Neural cell (in vitro differentiated cells): ENCODE measurements around the gene CNGA3. TPM values are rescaled to one million over a fixed set of nuclear protein-coding genes. Genes with fewer than 3 reads are reported as not detected.
A peak's percentile ranks its signal among the peaks of the same experiment; 100 is the strongest.
"Not testable (repeated sequence)": the region's sequence is repeated elsewhere in the genome, so short reads cannot be mapped to it uniquely, and the experiment has no call there.

ENCODE experiments used
- H2AFZ ChIP-seq: fragments of 200-600, 300-800 bp; sonication (generic), shearing (Covaris generic); 2 replicates; pipeline ENCODE4 v1.6.0; 2014; ENCODE audit warnings: low read depth, mild to moderate bottlenecking, antibody characterized with exemption, low read length, moderate library complexity
- H3F3A ChIP-seq: fragments of 200-600 bp; shearing (Covaris generic); 2 replicates; pipeline ENCODE4 v1.6.1; 2016; ENCODE audit warnings: mild to moderate bottlenecking, moderate library complexity, mixed read lengths, antibody characterized with exemption, low read length; ENCODE audit not compliant: insufficient read depth, poor library complexity, severe bottlenecking
- H3K27ac ChIP-seq: fragments of 200-600, 300-800 bp; sonication (generic), shearing (Covaris generic); 2 replicates; pipeline ENCODE4 v1.5.1; 2014; ENCODE audit warnings: mild to moderate bottlenecking, low read length, moderate library complexity
- H3K27me3 ChIP-seq: fragments of 300-800, 200-600 bp; sonication (generic), shearing (Covaris generic); 2 replicates; pipeline ENCODE4 v1.6.0; 2014; ENCODE audit warnings: mild to moderate bottlenecking, low read depth, low read length, moderate library complexity; ENCODE audit not compliant: insufficient read depth
- H3K36me3 ChIP-seq: fragments of 300-800, 200-600 bp; sonication (generic), shearing (Covaris generic); 2 replicates; pipeline ENCODE4 v1.5.1; 2014; ENCODE audit warnings: mild to moderate bottlenecking, antibody characterized with exemption, low read length, moderate library complexity; ENCODE audit not compliant: insufficient read depth
- H3K4me2 ChIP-seq: fragments of 300-800, 200-600 bp; sonication (generic), shearing (Covaris generic); 2 replicates; pipeline ENCODE4 v1.6.0; 2014; ENCODE audit warnings: mild to moderate bottlenecking, low read length
- H3K4me3 ChIP-seq: fragments of 300-800, 200-600 bp; sonication (generic), shearing (Covaris generic); 2 replicates; pipeline ENCODE4 v1.5.1; 2014; ENCODE audit warnings: mild to moderate bottlenecking, low read length, moderate library complexity
- H3K79me2 ChIP-seq: fragments of 200-600 bp; shearing (Covaris generic); replicated peaks from 2 replicates; pipeline ENCODE4 v1.6.0; 2014; ENCODE audit warnings: mild to moderate bottlenecking, low read length, moderate library complexity; ENCODE audit not compliant: insufficient read depth
- H3K9ac ChIP-seq: fragments of 300-800, 200-600 bp; sonication (generic), shearing (Covaris generic); 2 replicates; pipeline ENCODE4 v1.6.1; 2016; ENCODE audit warnings: mild to moderate bottlenecking, low read length, mixed read lengths
- H3K9me2 ChIP-seq: fragments of 200-600 bp; shearing (Covaris generic); 2 replicates; pipeline ENCODE4 v1.6.1; 2016; ENCODE audit warnings: mild to moderate bottlenecking, low read length, mixed read lengths; ENCODE audit not compliant: insufficient read depth
- H3K9me3 ChIP-seq: fragments of 200-600, 300-800 bp; sonication (generic), shearing (Covaris generic); 2 replicates; pipeline ENCODE4 v1.6.1; 2016; ENCODE audit warnings: mild to moderate bottlenecking, mixed run types, low read length, moderate library complexity, mixed read lengths
- H4K20me1 ChIP-seq: fragments of 200-600 bp; shearing (Covaris generic); 2 replicates; pipeline ENCODE4 v1.6.1; 2016; ENCODE audit warnings: mild to moderate bottlenecking, mixed run types; ENCODE audit not compliant: insufficient read depth
- EZH2 ChIP-seq: fragments of 200-600, 300-800 bp; shearing (Covaris generic), sonication (generic); IDR thresholded peaks from 2 replicates; pipeline ENCODE4 v1.6.1; 2014; ENCODE audit warnings: antibody characterized with exemption, low read length, borderline replicate concordance, mild to moderate bottlenecking; ENCODE audit not compliant: insufficient read depth, poor library complexity, severe bottlenecking
- POLR2AphosphoS5 ChIP-seq: IDR thresholded peaks from 2 replicates; pipeline ENCODE4 v1.6.1; 2012
- RAD21 ChIP-seq: fragments of 450-650 bp; conservative IDR thresholded peaks from 2 replicates; pipeline ENCODE4 v1.6.1; 2014; ENCODE audit warnings: antibody characterized with exemption, mild to moderate bottlenecking, moderate library complexity
- SMC3 ChIP-seq: fragments of 450-650 bp; conservative IDR thresholded peaks from 2 replicates; pipeline ENCODE4 v1.6.1; 2014; ENCODE audit warnings: antibody characterized with exemption, mild to moderate bottlenecking, moderate library complexity; ENCODE audit not compliant: poor library complexity
- TAF1 ChIP-seq: IDR thresholded peaks from 2 replicates; pipeline ENCODE4 v1.6.1; 2012; ENCODE audit warnings: low read depth
- polyA plus RNA-seq: library from polyadenylated mRNA; depleted of rRNA; stranded (reverse); fragments of >200 nt; gene quantifications from 2 replicates; pipeline ENCODE4 v1.2.3, GENCODE V29; 2014
- TF ChIP-seq, protein P1 (sequence below): IDR thresholded peaks from 2 replicates; pipeline ENCODE4 v1.6.1; 2012; ENCODE audit warnings: borderline replicate concordance
- TF ChIP-seq, protein P2 (sequence below): fragments of 450-650 bp; IDR thresholded peaks from 2 replicates; pipeline ENCODE4 v1.5.1; 2014; ENCODE audit warnings: antibody characterized with exemption, mild to moderate bottlenecking, moderate library complexity; ENCODE audit not compliant: poor library complexity, severe bottlenecking

The CNGA3 gene
- polyA plus RNA-seq, 1 donor from 2014 or later, result 0.64 TPM

DNA sequence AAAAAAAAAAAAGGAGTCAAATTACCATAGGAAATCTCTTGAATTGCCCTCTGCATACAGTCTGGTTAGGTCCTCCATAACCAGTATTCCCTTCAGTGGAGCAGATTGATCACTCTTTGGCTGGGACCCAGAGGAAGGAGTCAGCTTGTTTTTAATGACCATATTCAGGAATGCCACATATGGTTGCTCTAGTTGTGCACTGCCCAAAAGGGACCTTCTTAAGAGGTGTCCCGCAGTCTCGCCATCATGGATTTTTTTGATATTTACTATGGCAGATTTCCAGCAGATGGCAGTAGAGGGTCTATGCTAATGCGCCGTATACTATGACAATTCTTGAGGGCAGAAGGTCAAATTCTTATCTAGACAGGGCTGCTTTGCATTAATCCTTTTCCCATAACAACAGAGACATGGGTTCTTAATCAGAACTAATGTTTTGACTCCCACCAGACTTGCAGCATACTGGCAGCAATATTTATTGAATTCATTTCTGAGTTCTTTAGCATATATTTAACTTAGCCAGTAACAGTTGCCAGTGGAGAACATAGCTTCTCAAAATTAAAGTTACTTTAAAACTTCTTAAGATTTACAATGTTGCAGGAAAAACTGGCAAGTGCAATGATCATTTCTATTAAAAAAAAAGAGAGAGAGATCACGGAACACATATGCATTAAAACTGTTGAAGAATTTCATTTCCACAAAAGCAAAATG is 66.6 kb downstream of the CNGA3 start:
- Histone ChIP-seq H3K27ac (no peak overlapping the region), H3K9ac (no peak overlapping the region), H3K9me3 (no peaks in the 10 kb centered on the region), H3K79me2 (no peaks in the 10 kb centered on the region), H3K36me3 (no peaks in the 10 kb centered on the region), H3F3A (no peaks in the 10 kb centered on the region), H4K20me1 (no peaks in the 10 kb centered on the region), H3K4me2 (no peak overlapping the region), H3K4me3 (no peak overlapping the region), H2AFZ (no peak overlapping the region), H3K27me3 (no peaks in the 10 kb centered on the region), H3K9me2 (no peaks in the 10 kb centered on the region)
- TF ChIP-seq POLR2AphosphoS5, result no peak
- TF ChIP-seq, protein P1, sequence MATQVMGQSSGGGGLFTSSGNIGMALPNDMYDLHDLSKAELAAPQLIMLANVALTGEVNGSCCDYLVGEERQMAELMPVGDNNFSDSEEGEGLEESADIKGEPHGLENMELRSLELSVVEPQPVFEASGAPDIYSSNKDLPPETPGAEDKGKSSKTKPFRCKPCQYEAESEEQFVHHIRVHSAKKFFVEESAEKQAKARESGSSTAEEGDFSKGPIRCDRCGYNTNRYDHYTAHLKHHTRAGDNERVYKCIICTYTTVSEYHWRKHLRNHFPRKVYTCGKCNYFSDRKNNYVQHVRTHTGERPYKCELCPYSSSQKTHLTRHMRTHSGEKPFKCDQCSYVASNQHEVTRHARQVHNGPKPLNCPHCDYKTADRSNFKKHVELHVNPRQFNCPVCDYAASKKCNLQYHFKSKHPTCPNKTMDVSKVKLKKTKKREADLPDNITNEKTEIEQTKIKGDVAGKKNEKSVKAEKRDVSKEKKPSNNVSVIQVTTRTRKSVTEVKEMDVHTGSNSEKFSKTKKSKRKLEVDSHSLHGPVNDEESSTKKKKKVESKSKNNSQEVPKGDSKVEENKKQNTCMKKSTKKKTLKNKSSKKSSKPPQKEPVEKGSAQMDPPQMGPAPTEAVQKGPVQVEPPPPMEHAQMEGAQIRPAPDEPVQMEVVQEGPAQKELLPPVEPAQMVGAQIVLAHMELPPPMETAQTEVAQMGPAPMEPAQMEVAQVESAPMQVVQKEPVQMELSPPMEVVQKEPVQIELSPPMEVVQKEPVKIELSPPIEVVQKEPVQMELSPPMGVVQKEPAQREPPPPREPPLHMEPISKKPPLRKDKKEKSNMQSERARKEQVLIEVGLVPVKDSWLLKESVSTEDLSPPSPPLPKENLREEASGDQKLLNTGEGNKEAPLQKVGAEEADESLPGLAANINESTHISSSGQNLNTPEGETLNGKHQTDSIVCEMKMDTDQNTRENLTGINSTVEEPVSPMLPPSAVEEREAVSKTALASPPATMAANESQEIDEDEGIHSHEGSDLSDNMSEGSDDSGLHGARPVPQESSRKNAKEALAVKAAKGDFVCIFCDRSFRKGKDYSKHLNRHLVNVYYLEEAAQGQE, result no peak
- TF ChIP-seq, protein P2, sequence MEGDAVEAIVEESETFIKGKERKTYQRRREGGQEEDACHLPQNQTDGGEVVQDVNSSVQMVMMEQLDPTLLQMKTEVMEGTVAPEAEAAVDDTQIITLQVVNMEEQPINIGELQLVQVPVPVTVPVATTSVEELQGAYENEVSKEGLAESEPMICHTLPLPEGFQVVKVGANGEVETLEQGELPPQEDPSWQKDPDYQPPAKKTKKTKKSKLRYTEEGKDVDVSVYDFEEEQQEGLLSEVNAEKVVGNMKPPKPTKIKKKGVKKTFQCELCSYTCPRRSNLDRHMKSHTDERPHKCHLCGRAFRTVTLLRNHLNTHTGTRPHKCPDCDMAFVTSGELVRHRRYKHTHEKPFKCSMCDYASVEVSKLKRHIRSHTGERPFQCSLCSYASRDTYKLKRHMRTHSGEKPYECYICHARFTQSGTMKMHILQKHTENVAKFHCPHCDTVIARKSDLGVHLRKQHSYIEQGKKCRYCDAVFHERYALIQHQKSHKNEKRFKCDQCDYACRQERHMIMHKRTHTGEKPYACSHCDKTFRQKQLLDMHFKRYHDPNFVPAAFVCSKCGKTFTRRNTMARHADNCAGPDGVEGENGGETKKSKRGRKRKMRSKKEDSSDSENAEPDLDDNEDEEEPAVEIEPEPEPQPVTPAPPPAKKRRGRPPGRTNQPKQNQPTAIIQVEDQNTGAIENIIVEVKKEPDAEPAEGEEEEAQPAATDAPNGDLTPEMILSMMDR, result peak; percentile 66
- TF ChIP-seq SMC3, result peak; percentile 67
- TF ChIP-seq RAD21, result peak; percentile 63
- no peak for TF ChIP-seq TAF1
- no peak for TF ChIP-seq EZH2

DNA sequence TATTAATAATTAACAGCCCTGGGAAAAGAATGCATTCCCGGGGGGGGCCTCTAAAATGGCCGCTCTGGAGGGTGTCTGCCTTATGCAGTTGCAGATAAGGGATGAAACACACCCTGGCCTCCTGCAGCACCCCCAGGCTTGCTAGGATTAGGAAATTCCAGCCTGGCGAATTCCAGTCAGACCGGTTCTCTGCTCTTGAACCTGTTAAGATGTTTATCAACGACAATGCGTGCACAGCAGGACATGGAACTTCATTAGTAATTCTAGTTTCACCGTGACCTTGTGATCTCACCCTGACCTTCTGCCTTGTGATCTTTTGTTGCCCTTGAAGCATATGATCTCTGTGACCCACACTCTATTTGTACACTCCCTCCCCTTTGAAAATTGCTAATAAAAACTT is 68.0 kb downstream of the CNGA3 start:
- not testable (repeated sequence) for H3K9me2 ChIP-seq, H3K27me3 ChIP-seq, H2AFZ ChIP-seq, H3K27ac ChIP-seq, H3F3A ChIP-seq, H4K20me1 ChIP-seq, H3K9ac ChIP-seq, H3K4me2 ChIP-seq, H3K79me2 ChIP-seq, H3K9me3 ChIP-seq, H3K36me3 ChIP-seq, H3K4me3 ChIP-seq

DNA sequence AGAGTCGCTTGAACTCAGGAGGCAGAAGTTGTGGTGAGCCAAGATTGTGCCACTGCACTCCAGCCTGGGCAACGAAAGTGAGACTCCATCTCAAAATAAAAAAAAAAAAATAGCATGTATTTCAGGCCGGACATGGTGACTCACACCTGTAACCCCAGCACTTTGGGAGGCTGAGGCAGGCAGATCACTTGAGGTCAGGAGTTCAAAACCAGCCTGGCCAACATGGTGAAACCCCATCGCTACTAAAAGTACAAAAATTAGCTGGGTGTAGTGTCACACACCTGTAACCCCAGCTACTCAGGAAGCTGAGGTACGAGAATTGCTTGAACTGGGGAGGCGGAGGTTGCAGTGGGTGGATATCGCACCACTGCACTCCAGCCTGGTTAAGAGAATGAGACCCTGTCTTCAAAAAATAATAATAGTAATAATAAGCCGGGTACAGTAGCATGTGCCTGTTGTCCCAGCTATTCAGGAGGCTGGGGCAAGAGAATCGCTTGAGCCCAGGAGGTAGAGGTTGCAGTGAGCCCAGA is 69.5 kb downstream of the CNGA3 start:
- not testable (repeated sequence) for H3K79me2 ChIP-seq, H2AFZ ChIP-seq, H3K9me3 ChIP-seq, H3K9me2 ChIP-seq, H3K27me3 ChIP-seq, H3K27ac ChIP-seq, H3K4me2 ChIP-seq, H3K4me3 ChIP-seq, H3F3A ChIP-seq, H4K20me1 ChIP-seq, H3K9ac ChIP-seq, H3K36me3 ChIP-seq
